HG03135 (cell line): ENCODE results near the gene REELD1.
A peak's percentile ranks its signal among the peaks of the same experiment; 100 is the strongest.

Experiments used
- ATAC-seq: cut with Tn5 transposase; IDR thresholded peaks from one replicate; pipeline ENCODE4 v1.9.1; 2021; ENCODE audit warnings: mild to moderate bottlenecking, moderate library complexity; ENCODE audit not compliant: unreplicated experiment

Gene REELD1

DNA sequence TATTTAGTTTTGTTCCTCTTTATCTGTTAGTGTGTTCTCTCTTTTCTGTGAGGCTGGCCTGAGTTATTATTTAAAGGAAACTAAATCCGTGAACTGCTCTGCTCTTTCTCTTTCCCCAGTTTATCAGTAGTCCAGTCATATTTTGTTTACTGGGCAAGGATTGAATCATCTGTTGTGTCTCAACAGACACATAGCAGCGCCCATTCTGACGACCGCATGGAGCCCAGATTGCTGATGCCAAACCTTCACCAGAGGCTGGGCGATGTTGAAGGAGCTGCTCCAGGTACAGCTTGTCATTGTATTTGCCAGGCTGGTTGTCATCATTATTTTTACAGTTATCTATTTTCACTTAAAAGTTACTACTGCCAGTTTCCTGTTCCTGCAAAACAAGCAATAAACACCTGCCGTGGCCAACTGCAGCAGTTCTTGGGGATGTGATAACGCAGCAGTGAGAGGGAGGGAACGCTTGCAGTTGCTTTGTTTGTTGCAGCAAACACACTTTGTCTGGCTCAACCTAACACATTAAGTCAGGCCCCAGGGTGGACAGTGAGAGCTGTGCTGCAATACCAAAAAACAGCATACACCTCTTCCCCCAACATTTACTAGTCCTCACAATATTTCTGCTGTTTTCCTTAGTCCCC lies 10.1 kb downstream of the REELD1 start:
- no peak for ATAC-seq

DNA sequence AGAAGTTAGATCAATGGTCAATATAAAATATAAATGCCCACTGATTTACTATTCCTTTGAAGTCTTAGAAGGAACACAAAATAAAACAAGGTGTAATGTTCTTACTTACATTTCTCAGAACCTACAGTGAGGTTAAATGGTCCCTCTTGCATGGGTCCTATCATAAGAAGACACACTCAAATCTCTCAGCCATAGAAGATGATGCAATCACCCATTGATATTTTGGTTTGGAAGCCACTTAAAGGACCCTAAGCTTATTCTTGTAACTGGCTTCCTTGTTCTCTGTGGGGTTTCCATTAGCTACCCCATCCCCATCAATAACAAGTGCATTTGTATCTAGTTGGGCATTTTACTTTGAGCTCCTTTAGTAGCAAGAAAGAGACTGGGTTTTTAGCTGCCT lies 15.1 kb downstream of the REELD1 start:
- ATAC-seq: no peak

- ATAC-seq: no peak
Observed at GRCh38 chr4:146232131-146232722, 17.9 kb downstream of the REELD1 start.

GRCh38 chr4:146235654-146236177 lies 21.4 kb downstream of the REELD1 start:
- ATAC-seq: no peak

- ATAC-seq: no peak
Observed at GRCh38 chr4:146236216-146236615, 21.9 kb downstream of the REELD1 start.

GRCh38 chr4:146237092-146237491 lies 22.8 kb downstream of the REELD1 start:
- no peak for ATAC-seq

- no peak for ATAC-seq
Observed at GRCh38 chr4:146238107-146238506, 23.8 kb downstream of the REELD1 start.

- ATAC-seq: peak; percentile 72
Observed at GRCh38 chr4:146243141-146243882, 29.0 kb downstream of the REELD1 start.

DNA sequence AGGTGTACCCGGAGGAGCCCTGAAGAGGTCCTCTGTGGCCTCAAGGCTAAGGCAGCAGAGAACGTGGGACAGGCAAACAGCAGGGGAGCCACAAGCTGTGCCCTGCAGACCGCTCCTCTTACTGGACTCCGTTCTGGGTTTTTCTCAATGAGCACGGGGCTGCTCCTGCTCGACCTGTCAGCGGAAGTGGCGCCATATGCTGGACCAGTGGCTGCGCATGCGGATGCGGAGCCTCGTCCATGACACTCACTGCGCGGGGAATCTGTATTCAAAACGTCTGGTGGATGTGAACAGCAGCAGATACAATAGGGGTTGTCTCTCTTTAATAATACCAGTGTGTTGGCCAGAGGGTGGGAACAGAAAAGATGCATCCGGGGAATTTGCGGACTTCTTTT lies 29.5 kb downstream of the REELD1 start:
- no peak for ATAC-seq

GRCh38 chr4:146244496-146244895 lies 30.2 kb downstream of the REELD1 start:
- ATAC-seq: no peak

- no peak for ATAC-seq
Observed at GRCh38 chr4:146245246-146245645, 30.9 kb downstream of the REELD1 start.

DNA sequence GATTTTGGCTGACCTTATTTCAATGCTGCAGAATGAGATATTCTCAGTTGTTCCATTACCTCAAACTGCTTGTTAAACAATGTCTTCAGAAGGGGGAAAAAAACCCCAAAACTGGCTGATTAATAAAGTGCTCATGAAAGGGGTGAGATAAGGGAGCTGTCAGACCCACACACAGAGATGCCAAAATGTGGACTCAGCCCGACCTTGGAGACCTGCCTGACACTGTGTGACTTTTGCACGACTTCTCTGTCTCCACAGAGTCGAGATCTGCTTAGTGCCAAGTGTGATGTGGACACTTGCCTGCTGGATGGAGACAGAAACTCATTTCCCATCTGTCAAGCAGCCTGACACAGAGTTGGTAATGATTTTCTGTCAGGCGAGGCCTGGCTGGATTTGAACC lies 31.5 kb downstream of the REELD1 start:
- ATAC-seq: no peak

- ATAC-seq: no peak
Observed at GRCh38 chr4:146246381-146246780, 32.0 kb downstream of the REELD1 start.

DNA sequence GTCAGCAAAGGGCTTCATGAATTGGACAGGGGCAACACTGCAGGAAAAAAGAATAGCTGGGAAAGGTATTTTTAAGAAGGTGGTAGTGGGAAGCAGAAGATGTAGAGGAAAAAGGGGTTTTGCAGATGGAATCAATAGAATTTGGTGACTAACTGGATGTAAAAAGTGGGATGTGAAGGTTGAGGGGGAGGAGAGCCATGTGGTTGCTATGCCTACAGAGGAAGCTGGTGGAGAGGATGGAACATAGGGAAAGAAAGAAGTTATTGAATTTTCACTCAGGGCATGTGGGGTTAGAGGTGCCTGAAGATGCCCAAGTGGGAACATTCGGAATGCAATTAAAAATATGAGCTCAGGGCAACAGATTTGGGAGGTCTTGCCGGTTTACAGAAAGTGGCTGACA lies 33.0 kb downstream of the REELD1 start:
- ATAC-seq: no peak

GRCh38 chr4:146252969-146253611 lies 38.8 kb downstream of the REELD1 start:
- ATAC-seq: no peak

DNA sequence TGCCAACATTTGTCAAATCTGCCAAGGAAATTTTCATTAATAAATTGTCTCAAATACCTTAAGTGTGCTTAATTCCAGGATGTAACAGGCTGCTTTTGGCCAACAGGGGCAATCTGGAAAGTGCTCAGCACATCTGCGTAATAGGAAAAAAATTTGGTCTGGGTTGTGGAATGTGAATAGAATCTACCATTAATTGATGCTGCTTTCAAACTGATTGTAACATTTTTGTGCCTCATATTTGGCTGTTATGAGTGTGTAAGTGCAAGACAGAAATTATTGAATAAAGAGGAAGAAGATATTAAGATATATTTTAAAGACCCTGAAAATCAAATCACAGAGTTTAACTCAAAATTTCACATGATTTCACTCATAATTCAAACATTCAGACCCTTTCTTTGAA lies 41.1 kb downstream of the REELD1 start:
- ATAC-seq: no peak

DNA sequence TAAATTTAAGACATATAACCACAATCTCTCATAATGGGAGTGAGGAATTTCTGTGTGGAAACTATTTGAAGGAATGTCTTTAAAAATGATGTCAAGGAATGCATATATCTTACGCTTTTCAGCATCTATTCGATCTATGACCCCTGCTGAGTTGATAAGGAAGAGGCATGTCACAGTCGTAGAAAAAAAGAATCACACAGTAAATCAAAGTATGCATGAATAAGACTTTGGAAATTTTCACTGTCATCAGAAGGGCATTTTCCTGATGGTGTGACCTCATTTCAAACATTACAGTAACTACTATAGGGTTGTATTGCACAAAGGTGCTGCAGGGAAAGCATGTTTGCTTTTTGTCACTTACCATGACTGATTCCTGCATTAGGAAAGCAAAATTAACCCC lies 41.5 kb downstream of the REELD1 start:
- ATAC-seq: no peak

DNA sequence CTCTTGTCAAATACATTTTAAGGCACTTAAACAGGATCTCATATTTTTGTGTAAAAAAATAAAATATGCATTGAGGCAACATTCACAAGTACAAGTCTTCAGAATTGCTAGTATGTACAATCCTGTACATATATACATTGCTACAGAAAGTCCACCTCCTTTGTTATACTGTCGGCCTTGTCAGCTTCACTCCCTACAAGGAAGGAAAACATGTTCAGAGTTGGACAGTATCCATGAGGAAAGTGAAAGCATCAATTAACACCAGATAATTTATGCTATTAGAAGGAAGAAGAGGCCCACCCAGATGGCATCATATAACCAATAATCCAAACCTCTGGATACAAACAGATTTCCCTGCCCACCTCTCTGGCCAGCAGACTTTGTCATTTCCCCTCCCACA lies 42.0 kb downstream of the REELD1 start:
- no peak for ATAC-seq

DNA sequence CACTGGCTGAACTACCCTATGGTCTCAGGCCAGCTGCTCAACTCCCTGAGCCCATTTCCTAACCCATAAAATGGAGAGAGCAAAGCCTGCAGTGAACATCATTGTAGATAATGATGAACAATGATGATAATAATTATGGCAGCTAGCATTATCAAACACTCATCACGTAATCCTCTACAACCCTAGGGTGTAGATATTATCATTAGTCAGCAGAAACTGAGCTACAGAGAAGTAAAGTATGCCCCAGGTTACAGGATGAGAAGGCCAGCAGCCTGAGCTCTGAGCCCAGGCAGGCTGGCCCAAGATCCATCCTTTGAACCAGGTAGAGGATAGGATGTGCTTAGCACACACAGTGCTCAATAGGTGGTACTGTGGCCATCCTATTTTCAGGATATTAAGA lies 43.2 kb downstream of the REELD1 start:
- ATAC-seq: no peak

DNA sequence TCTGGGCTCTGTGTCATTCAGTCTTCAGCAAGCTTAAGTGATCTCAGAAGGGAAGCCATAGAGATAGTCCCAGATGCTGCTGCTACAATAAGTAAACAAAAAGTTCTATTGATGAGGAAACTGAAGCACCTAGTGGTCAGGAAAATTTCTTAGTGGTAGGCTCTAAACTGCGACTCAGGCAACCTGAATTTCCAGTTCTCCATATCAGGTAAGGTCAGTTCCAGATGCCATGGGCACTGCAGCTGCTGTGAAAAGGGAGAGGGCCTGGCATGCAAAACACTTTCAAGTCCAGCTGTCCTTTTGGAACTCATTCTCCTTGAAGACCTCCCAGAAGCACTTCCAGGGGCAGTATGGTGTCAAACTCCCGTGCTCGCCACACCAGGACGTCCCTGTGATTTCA lies 46.2 kb downstream of the REELD1 start:
- ATAC-seq: no peak

DNA sequence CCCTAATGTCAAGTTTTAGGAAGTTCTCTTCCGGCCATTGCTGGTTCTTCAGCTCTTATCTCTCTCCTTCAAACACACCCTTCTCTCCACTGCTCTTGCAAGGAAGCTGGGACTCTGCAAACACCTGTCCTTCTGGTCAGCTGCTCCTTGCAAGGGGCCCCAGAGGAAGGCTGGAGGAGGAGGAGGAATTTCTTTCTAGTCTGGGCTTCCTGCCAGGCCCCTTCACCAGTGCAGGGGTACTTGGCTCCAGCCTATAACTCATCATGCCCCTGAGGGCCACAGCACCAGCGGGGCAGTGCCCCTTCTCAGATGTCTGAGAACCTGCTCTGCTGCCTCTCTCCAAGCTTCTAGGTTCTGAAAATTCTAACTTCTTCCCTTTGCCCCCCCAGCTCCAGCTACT lies 46.7 kb downstream of the REELD1 start:
- ATAC-seq: no peak

GRCh38 chr4:146263793-146264192 lies 49.5 kb downstream of the REELD1 start:
- ATAC-seq: no peak
